Naive B cell (primary cell): Measurements from ENCODE around the gene NFIB. TPM values are rescaled to one million over a fixed set of nuclear protein-coding genes. Genes with fewer than 3 reads are reported as not detected.

Source experiments
- ATAC-seq, 2 donors: fragments of 150-1000 bp; cut with Tn5 transposase; 2 replicates each; pipeline ENCODE4 v1.10.0; 2021; ENCODE audit warnings: low read depth in 2 of 2, mild to moderate bottlenecking in 2 of 2, moderate library complexity in 2 of 2
- DNase-seq: peaks from one replicate; pipeline ENCODE4 v3.0.0; 2022
- H3K27ac Mint-ChIP-seq, 6 donors: one replicate each; pipeline ENCODE4 v1.8.0; 2020 to 2022; ENCODE audit warnings: mild to moderate bottlenecking in 6 of 6, mixed read lengths in 6 of 6, moderate library complexity in 5 of 6, inconsistent platforms in 2 of 6
- H3K27me3 Mint-ChIP-seq, 3 donors: one replicate each; pipeline ENCODE4 v1.8.0; 2021 to 2022; ENCODE audit warnings: mixed read lengths in 3 of 3, mild to moderate bottlenecking in 1 of 3
- H3K36me3 Mint-ChIP-seq, 2 donors: one replicate each; pipeline ENCODE4 v1.8.0; 2020 to 2022; ENCODE audit warnings: mixed read lengths in 2 of 2, inconsistent platforms in 1 of 2, mild to moderate bottlenecking in 1 of 2
- H3K4me1 Mint-ChIP-seq, 3 donors: one replicate each; pipeline ENCODE4 v1.8.0; 2020 to 2022; ENCODE audit warnings: mixed read lengths in 3 of 3, inconsistent platforms in 1 of 3, mild to moderate bottlenecking in 1 of 3, moderate library complexity in 1 of 3
- H3K4me3 Mint-ChIP-seq, 8 donors: one replicate each; pipeline ENCODE4 v1.8.0; 2020 to 2022; ENCODE audit warnings: mild to moderate bottlenecking in 8 of 8, mixed read lengths in 8 of 8, moderate library complexity in 8 of 8, inconsistent platforms in 2 of 8
- H3K9me3 Mint-ChIP-seq, 7 donors: one replicate each; pipeline ENCODE4 v1.8.0; 2020 to 2022; ENCODE audit warnings: mixed read lengths in 7 of 7, mild to moderate bottlenecking in 5 of 7, inconsistent platforms in 2 of 7, moderate library complexity in 1 of 7
- polyA plus RNA-seq, 6 donors: library from polyadenylated mRNA; unstranded; fragments of 300-500 nt; fragmentation: Illumina TruSeq; gene quantifications; one replicate each; pipeline ENCODE4 v1.2.3, GENCODE V29; 2021; ENCODE audit warnings: low read depth in 6 of 6

Gene NFIB
- polyA plus RNA-seq, 6 donors from 2014 or later: 0.31 to 0.69 (median 0.41) TPM; not detected in 3

GRCh38 chr9:14198047-14198840 lies 115.7 kb downstream of the NFIB start:
- Mint-ChIP-seq H3K36me3 (no peaks in the 10 kb centered on the region), H3K4me3 (no peak overlapping the region), H3K4me1 (no peaks in the 10 kb centered on the region), H3K27me3 (no peaks in the 10 kb centered on the region), H3K27ac (no peak overlapping the region), H3K9me3 (peaks cover 0 to 10% (median 0%) of the 10 kb centered on the region in 7 donors)
- DNase-seq (no peak), ATAC-seq (no peak)

GRCh38 chr9:14197325-14197858 lies 116.5 kb downstream of the NFIB start:
- Mint-ChIP-seq H3K27ac (no peak overlapping the region), H3K4me3 (no peak overlapping the region), H3K9me3 (peaks cover 0 to 10% (median 0%) of the 10 kb centered on the region in 7 donors), H3K4me1 (no peaks in the 10 kb centered on the region), H3K27me3 (no peaks in the 10 kb centered on the region), H3K36me3 (no peaks in the 10 kb centered on the region)
- no peak for ATAC-seq
- DNase-seq: no peak

GRCh38 chr9:14193328-14193990 lies 120.5 kb downstream of the NFIB start:
- Mint-ChIP-seq H3K36me3 (no peaks in the 10 kb centered on the region), H3K4me3 (no peak overlapping the region), H3K4me1 (no peaks in the 10 kb centered on the region), H3K27me3 (no peaks in the 10 kb centered on the region), H3K27ac (no peak overlapping the region), H3K9me3 (no peaks in the 10 kb centered on the region)
- no peak for ATAC-seq
- DNase-seq: no peak

GRCh38 chr9:14192556-14192955 lies 121.4 kb downstream of the NFIB start:
- ATAC-seq (no peak), DNase-seq (no peak)
- Mint-ChIP-seq H3K27me3 (no peaks in the 10 kb centered on the region), H3K27ac (no peak overlapping the region), H3K4me3 (no peak overlapping the region), H3K4me1 (no peaks in the 10 kb centered on the region), H3K36me3 (no peaks in the 10 kb centered on the region), H3K9me3 (no peaks in the 10 kb centered on the region)

- H3K36me3 Mint-ChIP-seq: no peaks in the 10 kb centered on the region
- no peaks in the 10 kb centered on the region for H3K4me1 Mint-ChIP-seq
- no peaks in the 10 kb centered on the region for H3K9me3 Mint-ChIP-seq
- DNase-seq: no peak
- H3K27ac Mint-ChIP-seq: no peak overlapping the region
- no peak overlapping the region for H3K4me3 Mint-ChIP-seq
- ATAC-seq: no peak
- H3K27me3 Mint-ChIP-seq: no peaks in the 10 kb centered on the region
Measured at GRCh38 chr9:14191512-14191911, 122.4 kb downstream of the NFIB start.

GRCh38 chr9:14190240-14190639 lies 123.7 kb downstream of the NFIB start:
- ATAC-seq (no peak), DNase-seq (no peak)
- Mint-ChIP-seq H3K9me3 (no peaks in the 10 kb centered on the region), H3K36me3 (no peaks in the 10 kb centered on the region), H3K27me3 (no peaks in the 10 kb centered on the region), H3K4me1 (no peaks in the 10 kb centered on the region), H3K4me3 (no peak overlapping the region), H3K27ac (no peak overlapping the region)

GRCh38 chr9:14189578-14189977 lies 124.4 kb downstream of the NFIB start:
- Mint-ChIP-seq H3K4me3 (no peak overlapping the region), H3K36me3 (no peaks in the 10 kb centered on the region), H3K27ac (no peak overlapping the region)

DNA sequence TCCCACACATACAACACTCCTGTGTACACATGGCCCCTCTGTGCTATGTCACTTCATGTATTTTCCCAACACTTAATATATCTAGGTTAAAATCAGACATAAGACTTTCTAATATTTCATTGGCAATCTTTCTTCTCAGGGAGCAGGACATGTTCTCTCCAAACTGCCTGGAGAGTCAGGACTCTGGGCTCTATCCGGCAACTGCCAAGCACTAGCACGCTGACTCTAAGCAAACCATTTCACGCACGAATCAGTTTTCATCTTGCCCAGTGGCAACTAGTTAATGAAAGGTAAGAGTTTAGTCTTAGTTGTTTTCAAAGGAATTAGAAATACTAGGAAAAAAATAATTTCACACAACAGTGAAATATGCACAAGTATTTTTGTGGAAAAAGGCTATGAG lies 124.8 kb downstream of the NFIB start:
- DNase-seq (no peak), ATAC-seq (no peak)
- H3K9me3 Mint-ChIP-seq: peaks cover 0 to 2% (median 0%) of the 10 kb centered on the region in 7 donors
- H3K27me3 Mint-ChIP-seq: no peaks in the 10 kb centered on the region
- no peak overlapping the region for H3K4me3 Mint-ChIP-seq
- no peak overlapping the region for H3K27ac Mint-ChIP-seq
- no peaks in the 10 kb centered on the region for H3K36me3 Mint-ChIP-seq
- no peaks in the 10 kb centered on the region for H3K4me1 Mint-ChIP-seq

More at GRCh38 chr9:14189578-14189977, 124.4 kb downstream of the NFIB start:
- Mint-ChIP-seq H3K27me3 (no peaks in the 10 kb centered on the region), H3K4me1 (no peaks in the 10 kb centered on the region), H3K9me3 (no peaks in the 10 kb centered on the region)
- no peak for DNase-seq
- no peak for ATAC-seq

- no peak for ATAC-seq
- peaks cover 0 to 6% (median 0%) of the 10 kb centered on the region in 7 donors for H3K9me3 Mint-ChIP-seq
Measured at GRCh38 chr9:14188538-14188937, 125.4 kb downstream of the NFIB start.

DNA sequence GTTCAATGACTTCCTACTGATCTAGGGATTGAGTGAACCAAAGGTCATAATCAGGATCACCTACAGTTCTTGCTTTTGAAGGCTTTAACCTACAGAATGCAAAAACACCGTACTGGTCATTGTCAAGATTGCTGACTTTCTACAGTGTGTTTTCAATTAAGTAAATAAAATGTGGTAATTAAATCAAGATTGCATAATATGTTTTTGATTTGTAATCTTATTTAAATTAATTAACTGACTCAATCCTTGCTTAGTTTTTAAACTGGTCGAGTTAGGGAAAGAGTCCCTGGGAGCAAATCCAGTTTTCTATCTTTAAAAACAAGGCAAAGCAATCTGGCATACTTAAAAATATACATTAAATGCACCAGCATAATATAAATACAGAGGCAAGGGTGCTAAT lies 125.9 kb downstream of the NFIB start:
- no peak for ATAC-seq
- peaks cover 0 to 6% (median 0%) of the 10 kb centered on the region in 7 donors for H3K9me3 Mint-ChIP-seq
- H3K4me3 Mint-ChIP-seq: no peak overlapping the region
- H3K27ac Mint-ChIP-seq: no peak overlapping the region
- no peaks in the 10 kb centered on the region for H3K36me3 Mint-ChIP-seq
- no peaks in the 10 kb centered on the region for H3K27me3 Mint-ChIP-seq
- no peak for DNase-seq
- no peaks in the 10 kb centered on the region for H3K4me1 Mint-ChIP-seq

More at GRCh38 chr9:14188538-14188937, 125.4 kb downstream of the NFIB start:
- Mint-ChIP-seq H3K4me3 (no peak overlapping the region), H3K27ac (no peak overlapping the region), H3K36me3 (no peaks in the 10 kb centered on the region), H3K27me3 (no peaks in the 10 kb centered on the region), H3K4me1 (no peaks in the 10 kb centered on the region)
- no peak for DNase-seq

GRCh38 chr9:14186096-14186495 lies 127.8 kb downstream of the NFIB start:
- ATAC-seq: no peak
- Mint-ChIP-seq H3K9me3 (peaks cover 0 to 6% (median 0%) of the 10 kb centered on the region in 7 donors), H3K36me3 (no peaks in the 10 kb centered on the region), H3K27me3 (no peaks in the 10 kb centered on the region), H3K4me1 (no peaks in the 10 kb centered on the region), H3K27ac (no peak overlapping the region), H3K4me3 (no peak overlapping the region)
- DNase-seq: no peak

- H3K27me3 Mint-ChIP-seq: no peaks in the 10 kb centered on the region
Measured at GRCh38 chr9:14185016-14185415, 128.9 kb downstream of the NFIB start.

GRCh38 chr9:14183001-14183400 lies 130.9 kb downstream of the NFIB start:
- H3K27me3 Mint-ChIP-seq: no peaks in the 10 kb centered on the region

More at GRCh38 chr9:14185016-14185415, 128.9 kb downstream of the NFIB start:
- Mint-ChIP-seq H3K4me3 (no peak overlapping the region), H3K27ac (no peak overlapping the region), H3K9me3 (peaks cover 0 to 6% (median 0%) of the 10 kb centered on the region in 7 donors), H3K36me3 (no peaks in the 10 kb centered on the region), H3K4me1 (no peaks in the 10 kb centered on the region)
- ATAC-seq (no peak), DNase-seq (no peak)

More at GRCh38 chr9:14183001-14183400, 130.9 kb downstream of the NFIB start:
- ATAC-seq (no peak), DNase-seq (no peak)
- H3K27ac Mint-ChIP-seq: no peak overlapping the region
- no peaks in the 10 kb centered on the region for H3K4me1 Mint-ChIP-seq
- no peak overlapping the region for H3K4me3 Mint-ChIP-seq
- no peaks in the 10 kb centered on the region for H3K36me3 Mint-ChIP-seq
- H3K9me3 Mint-ChIP-seq: peaks cover 0 to 6% (median 0%) of the 10 kb centered on the region in 7 donors
